ENCODE results near the gene SERPINA4.
"Not testable (repeated sequence)": the region's sequence is repeated elsewhere in the genome, so short reads cannot be mapped to it uniquely, and the experiment has no call there.

SERPINA4 gene

GRCh38 chr14:94598816-94599655 lies 37.8 kb downstream of the SERPINA4 start:
- FAIRE-seq (peak; percentile 90), DNase-seq (ENCODE audit: insufficient read length, low spot score) (peak; percentile 83)
- no peak for TF ChIP-seq POLR2A (IDR thresholded peaks at IDR 0.05; ENCODE audit: low read depth, low read length)

- DNase-seq (ENCODE audit: insufficient read length, low spot score) (no peak), FAIRE-seq (no peak)
Observed at GRCh38 chr14:94599656-94600004, 38.4 kb downstream of the SERPINA4 start.

GRCh38 chr14:94600148-94600545 lies 38.9 kb downstream of the SERPINA4 start:
- no peak for FAIRE-seq

More at GRCh38 chr14:94599656-94600004, 38.4 kb downstream of the SERPINA4 start:
- no peak for TF ChIP-seq POLR2A (IDR thresholded peaks at IDR 0.05; ENCODE audit: low read depth, low read length)

GRCh38 chr14:94601884-94602391 lies 40.7 kb downstream of the SERPINA4 start:
- DNase-seq (ENCODE audit: insufficient read length, low spot score) (peak; percentile 73), FAIRE-seq (peak; percentile 78)
- no peak for TF ChIP-seq POLR2A (IDR thresholded peaks at IDR 0.05; ENCODE audit: low read depth, low read length)

More at GRCh38 chr14:94600148-94600545, 38.9 kb downstream of the SERPINA4 start:
- no peak for TF ChIP-seq POLR2A (IDR thresholded peaks at IDR 0.05; ENCODE audit: low read depth, low read length)
- DNase-seq (ENCODE audit: insufficient read length, low spot score), result no peak

GRCh38 chr14:94602722-94603121 lies 41.5 kb downstream of the SERPINA4 start:
- DNase-seq (ENCODE audit: insufficient read length, low spot score) (no peak), FAIRE-seq (no peak)
- TF ChIP-seq POLR2A (IDR thresholded peaks at IDR 0.05; ENCODE audit: low read depth, low read length), result no peak

- no peak for DNase-seq (ENCODE audit: insufficient read length, low spot score)
- no peak for TF ChIP-seq POLR2A (IDR thresholded peaks at IDR 0.05; ENCODE audit: low read depth, low read length)
- no peak for FAIRE-seq
Observed at GRCh38 chr14:94605361-94605760, 44.1 kb downstream of the SERPINA4 start.

- not testable (repeated sequence) for DNase-seq (ENCODE audit: insufficient read length, low spot score); FAIRE-seq
Observed at GRCh38 chr14:94608966-94609365, 47.7 kb downstream of the SERPINA4 start.

- DNase-seq (ENCODE audit: insufficient read length, low spot score) (no peak), FAIRE-seq (no peak)
- TF ChIP-seq POLR2A (IDR thresholded peaks at IDR 0.05; ENCODE audit: low read depth, low read length), result no peak
Observed at GRCh38 chr14:94611179-94611578, 49.9 kb downstream of the SERPINA4 start.

GRCh38 chr14:94612174-94612573 lies 50.9 kb downstream of the SERPINA4 start, which contains the start of gene SERPINA3:
Gene SERPINA3 (plus strand): TSS chr14:94612391. CDS start chr14:94614442, 2,051 bp downstream.
- FAIRE-seq (no peak), DNase-seq (ENCODE audit: insufficient read length, low spot score) (no peak)
- TF ChIP-seq POLR2A (IDR thresholded peaks at IDR 0.05; ENCODE audit: low read depth, low read length), result no peak

- FAIRE-seq (no peak), DNase-seq (ENCODE audit: insufficient read length, low spot score) (no peak)
- no peak for TF ChIP-seq POLR2A (IDR thresholded peaks at IDR 0.05; ENCODE audit: low read depth, low read length)
Observed at GRCh38 chr14:94612580-94613554, 51.6 kb downstream of the SERPINA4 start.

- no peak for FAIRE-seq
- no peak for TF ChIP-seq POLR2A (IDR thresholded peaks at IDR 0.05; ENCODE audit: low read depth, low read length)
Observed at GRCh38 chr14:94613720-94614644, 52.7 kb downstream of the SERPINA4 start.

GRCh38 chr14:94614802-94615201 lies 53.6 kb downstream of the SERPINA4 start:
- no peak for FAIRE-seq
- no peak for TF ChIP-seq POLR2A (IDR thresholded peaks at IDR 0.05; ENCODE audit: low read depth, low read length)

More at GRCh38 chr14:94613720-94614644, 52.7 kb downstream of the SERPINA4 start:
- no peak for DNase-seq (ENCODE audit: insufficient read length, low spot score)

GRCh38 chr14:94615254-94615653 lies 54.0 kb downstream of the SERPINA4 start:
- DNase-seq (ENCODE audit: insufficient read length, low spot score), result no peak
- FAIRE-seq, result no peak
- no peak for TF ChIP-seq POLR2A (IDR thresholded peaks at IDR 0.05; ENCODE audit: low read depth, low read length)

More at GRCh38 chr14:94614802-94615201, 53.6 kb downstream of the SERPINA4 start:
- DNase-seq (ENCODE audit: insufficient read length, low spot score), result no peak
